EH (cell line): ENCODE results near the gene NGEF.

Source experiments
- DNase-seq: peaks from one replicate; pipeline ENCODE4 v3.0.0-alpha.2; 2015; ENCODE audit warnings: low read depth

The NGEF gene

DNA sequence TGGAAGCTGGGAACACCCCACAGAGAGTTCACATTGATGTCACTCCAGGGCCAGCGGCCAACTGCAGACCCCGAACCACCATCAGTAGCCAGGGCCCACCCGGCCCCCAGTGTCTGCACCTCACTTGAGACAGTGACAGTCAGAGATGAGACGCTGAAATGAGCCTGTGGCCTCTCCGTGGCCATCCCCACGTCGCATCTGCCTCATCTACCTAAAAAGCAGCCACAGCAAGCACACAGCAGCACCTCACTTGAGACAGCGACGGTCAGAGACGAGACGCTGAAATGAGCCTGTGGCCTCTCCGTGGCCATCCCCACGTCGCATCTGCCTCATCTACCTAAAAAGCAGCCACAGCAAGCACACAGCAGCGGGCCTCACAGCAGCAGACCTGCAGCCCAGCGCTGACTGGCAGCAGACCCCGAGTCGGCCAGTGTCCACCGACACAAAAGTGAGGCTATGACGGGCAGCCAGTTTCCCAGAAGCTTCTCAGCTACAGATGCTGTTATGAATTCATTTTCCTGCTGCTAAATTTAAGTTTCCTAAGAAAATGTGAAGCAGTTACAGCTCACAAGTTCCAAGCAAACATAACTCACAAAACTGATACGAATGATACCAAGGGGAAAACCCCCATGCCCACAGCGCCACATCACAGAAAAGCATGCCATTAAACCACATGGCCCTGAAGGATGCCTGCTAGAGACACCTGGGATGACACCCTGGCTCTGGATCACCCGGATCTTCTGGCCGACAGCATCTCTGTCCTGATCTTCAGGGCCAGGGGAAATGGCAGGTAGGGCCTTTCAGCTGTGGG is 115.3 kb downstream of the NGEF start:
- no peak for DNase-seq

DNA sequence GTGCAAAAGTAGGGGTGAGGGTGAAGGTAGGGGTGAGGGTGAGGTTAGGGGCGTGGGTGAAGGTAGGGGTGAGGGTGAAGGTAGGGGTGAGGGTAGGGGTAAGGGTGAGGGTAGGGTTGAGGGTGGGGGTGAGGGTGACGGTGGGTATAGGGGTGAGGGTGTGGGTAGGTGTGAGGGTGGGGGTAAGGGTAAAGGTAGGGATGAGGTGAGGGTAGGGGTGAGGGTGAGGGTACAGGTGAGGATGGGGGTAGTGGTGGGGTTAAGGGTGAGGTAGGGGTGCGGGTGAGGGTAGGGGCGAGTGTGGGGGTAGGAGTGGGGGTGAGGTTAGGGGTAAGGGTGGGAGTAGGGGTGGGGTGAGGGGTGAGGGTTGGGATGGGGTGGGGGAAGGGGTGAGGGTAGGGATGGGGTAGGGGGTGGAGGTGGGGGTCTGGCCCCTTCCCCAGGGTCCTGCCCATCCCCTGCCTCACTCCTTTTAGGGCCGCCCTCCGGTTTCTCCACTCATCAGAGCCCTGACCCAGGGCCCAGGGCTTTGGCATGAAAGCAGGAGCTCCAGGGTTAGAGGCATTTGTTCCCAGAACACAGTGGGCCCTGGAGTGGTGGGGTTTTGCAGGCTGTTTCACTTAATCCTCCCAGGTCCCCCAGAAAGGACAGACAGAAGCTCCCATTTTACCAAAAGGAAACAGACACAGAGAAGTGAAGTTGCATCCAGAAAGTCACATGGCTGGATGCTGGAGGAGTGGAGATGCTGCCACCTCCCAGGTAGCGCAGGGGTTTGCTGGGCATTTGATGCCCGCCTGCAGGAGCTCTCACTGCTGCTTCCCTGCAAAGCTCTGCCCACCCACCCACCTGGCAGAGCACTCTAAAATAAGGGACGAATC is 116.1 kb downstream of the NGEF start:
- no peak for DNase-seq

DNA sequence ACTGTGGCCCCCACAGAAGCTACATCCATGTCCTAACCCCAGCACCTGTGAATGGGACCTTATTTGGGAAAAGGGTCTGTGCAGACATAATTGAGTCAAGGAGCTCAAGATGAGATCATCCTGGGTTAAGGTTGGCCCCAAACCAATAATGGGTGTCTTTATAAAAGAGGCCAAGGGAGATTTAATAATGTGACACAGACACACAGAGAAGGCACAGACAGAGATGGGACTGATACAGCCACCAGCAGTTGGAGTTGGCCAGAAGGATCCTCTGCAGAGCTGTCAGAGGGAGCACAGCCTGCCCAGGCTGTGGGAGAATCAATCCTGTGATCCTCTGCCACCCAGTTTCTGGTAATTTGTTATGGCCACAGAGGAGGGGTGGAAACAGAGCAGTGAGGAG is 116.9 kb downstream of the NGEF start:
- DNase-seq = no peak

DNA sequence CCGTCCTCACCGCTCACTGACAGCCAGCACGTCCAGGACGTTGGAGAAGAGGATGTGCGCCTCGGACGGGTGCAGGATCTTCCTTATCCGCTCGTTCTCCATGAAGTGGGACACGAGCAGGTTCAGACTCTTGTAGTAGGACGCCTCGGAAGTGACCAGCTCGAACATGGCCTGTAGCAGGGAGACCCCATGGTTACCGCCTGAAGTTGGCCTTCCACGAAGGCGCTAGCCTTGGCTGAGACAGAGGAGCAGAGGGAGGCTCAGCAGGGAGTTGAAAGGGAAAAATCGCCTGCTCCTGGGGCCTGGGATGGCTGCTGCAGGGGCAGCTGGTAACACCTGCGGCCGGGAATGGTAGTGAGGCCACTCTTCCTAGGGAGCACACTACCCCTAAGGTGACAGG is 118.3 kb downstream of the NGEF start:
- DNase-seq = no peak

DNA sequence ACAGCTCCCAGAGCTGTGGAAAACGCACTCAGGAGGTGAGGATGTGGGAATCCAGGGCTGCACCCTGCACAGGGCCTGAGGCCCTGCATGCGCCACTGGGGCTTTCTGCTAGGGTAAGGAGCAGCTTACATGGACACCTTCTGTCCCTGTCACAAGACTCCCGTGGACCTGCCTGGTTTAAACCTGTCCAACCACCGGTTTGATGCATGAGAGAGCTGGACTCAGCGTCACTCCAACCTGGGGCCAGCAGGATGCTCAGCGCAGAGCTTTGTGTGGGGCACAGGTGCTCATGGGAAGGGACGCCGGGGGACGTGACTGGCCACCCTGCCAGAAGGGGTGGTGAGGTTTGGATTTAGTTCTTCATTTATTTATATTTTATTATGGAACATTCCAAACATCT is 118.8 kb downstream of the NGEF start:
- DNase-seq = no peak

DNA sequence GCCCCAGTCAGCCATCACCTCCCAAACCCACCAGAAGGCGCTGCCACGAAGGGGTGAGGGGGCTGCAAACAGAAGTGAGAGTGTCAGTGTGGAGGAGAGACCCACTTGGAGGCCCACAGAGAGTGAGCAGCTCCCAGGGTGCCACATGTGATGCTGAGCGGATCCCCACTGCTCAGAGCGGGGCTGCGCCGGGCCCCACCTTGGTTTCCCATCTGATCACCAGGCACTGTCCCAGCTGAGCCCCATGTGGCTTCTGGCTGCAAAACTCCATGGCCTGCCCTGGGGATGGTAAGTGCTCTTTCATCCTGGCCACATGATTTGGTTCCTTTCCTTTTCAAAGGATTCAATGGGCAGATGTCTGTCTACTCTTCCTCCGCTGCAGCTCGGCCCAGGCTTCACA is 119.2 kb downstream of the NGEF start:
- no peak for DNase-seq

DNA sequence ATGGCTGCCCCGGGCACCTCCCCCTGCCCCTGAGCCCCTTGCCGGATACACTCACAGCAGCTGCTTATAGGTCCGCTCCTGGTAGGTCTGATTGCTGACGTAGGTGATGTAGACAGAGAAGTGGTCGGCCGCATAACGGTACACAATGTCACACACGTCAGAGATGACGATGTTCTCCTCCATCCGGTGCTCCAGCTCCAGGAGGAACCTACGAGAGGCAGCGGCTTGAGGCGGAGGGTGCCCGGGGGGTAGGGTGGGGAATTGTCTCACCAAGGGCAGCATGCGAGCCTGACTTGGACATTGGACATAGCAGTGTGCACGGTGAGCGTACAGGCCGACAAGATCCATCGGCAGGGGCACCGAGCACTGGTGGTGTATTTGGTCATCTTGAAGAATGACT is 120.2 kb downstream of the NGEF start:
- DNase-seq = no peak

DNA sequence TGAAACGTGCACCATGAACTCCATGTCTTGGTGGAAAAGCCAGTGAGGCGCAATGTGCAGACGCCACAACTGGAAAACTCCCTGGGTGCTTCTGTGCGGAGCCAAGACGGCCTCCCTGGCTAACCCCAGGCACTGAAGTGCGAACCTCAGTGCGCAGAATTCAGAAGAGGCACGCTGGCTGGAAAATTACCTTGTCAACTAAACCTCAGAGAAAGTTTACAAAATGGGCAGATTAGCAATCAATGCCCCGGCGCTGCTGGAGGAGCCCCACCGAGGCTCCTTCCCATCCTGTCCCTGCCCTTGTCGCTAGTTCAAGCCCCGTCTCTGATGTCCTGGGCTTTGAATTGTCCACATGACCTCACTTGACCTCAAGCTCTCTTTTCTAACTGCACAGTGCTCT is 120.8 kb downstream of the NGEF start:
- DNase-seq = no peak

DNA sequence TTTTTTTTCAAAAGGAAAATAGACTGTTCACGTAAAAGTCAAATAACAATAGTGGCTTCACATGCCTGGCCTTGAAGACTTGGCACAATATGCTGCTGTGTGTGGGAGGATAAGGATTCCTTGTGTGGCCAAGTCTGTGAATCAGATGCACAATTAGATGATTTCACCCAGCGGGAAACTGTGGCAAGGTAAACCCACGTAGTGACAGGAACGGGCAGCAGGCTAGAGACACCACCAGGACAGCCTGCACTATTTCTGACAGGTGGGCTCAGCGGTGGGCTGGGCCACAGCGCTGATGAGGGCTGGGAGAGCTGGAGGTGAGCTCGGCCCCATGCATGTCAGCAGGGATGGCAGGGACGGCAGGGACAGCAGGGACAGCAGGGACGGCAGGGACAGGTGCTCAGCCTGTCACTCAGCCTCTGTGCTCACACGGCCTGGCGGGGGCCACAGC is 121.4 kb downstream of the NGEF start:
- peak; percentile 37 for DNase-seq

DNA sequence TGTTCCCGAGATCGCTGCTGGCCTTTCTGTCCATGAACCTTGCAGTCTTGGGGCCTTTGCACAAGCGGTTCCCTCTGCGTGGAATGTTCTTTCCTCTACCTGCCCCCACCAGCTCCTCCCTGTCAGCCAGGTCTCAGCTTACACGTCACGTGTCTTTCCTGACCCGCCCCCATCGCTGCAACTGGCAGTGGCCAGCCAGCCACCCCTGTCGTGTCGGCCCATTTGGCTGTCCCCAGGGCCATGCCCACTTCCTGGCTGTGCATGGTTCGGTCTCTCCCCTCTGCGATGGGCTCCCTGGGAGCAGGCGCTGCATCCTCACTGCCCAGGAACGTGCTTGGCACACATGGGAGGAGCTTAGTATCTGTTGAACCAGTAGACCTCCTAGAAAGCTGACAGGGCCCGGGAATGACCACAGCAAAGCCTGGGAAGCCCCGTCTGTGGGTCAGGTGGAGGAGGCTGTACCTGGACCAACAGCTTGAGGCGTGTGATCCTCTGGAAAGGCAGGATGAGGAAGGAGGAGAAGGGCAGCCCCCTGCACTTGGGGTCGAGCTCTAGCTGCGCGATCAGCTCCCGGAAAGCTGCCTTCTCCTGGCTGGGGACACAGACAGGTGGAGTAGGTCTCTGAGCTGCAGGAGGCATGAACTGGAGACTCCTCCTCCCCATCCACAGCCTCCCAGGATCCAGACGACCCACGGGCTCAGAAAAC is 122.0 kb downstream of the NGEF start:
- DNase-seq = peak; percentile 79

DNA sequence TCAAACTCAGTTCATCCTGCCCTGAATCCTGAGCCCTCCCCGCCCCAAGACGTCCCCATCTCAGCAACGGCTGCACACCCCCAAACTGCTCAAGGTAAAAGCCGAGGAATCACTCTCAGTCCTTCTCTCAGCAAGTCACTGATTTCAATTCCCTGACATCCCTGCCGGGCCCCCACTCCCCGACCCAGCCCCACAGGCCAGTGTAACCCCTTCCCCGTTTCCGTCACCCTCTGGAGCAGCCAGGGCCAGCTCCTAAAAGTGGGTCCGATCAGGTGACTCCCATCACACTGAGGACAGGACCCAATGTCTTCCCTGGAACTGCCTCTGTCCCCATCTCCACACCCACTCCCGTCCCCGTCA is 122.5 kb downstream of the NGEF start:
- no peak for DNase-seq

DNA sequence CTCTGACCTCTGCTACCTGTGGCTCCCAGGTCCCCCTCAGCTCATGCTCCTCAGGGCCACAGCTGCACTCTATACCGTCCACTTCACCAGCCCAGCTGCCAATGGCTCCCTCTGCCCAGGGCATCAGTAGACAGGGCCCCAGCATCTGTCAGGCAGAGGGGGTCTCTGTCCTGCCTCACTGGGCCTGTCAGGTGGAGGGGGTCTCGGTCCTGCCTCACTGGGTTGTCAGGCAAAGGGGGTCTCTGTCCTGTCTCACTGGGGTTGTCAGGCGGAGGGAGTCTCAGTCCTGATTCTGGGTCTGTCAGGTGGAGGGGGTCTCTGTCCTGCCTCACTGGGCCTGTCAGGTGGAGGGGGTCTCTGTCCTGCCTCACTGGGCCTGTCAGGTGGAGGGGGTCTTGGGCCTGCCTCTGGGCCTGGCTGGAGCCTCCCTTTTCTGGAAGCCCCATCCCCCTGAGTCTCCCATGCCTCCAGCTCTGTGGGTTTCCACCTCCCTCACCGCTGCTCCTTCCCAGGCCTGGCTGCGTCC is 123.1 kb downstream of the NGEF start:
- no peak for DNase-seq

DNA sequence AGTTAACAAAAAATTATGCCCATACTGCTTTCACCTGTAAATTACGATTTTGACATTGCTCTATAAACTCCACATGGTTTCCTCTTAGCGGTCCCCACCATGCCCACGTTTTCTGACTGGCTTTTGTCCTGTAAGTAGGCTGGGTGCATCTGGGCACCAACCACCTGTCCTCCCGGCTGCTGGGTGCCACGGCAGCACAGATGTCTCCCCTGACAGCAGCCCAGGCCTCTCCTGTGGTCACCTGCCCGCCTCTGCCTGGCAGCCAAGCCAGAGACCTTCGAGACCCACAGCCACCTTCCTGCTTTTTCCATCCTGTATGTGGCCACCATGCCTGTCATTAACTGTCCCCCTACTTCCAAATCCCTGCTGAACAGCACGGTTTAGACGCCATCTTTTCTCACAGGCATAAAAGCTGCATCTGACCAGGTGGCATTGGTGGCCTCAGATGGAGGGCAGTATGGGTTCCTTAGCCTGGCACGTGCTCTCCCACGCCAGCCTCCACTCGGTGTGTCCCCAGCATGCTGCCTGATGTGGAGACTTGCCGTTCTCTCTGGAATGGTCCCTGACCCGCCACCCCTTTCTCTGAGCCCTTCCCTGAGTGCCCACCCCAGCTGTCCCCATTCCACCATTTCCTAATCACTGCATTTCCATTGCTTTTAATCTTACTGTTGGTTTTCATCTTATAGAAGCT is 124.1 kb downstream of the NGEF start:
- no peak for DNase-seq

DNA sequence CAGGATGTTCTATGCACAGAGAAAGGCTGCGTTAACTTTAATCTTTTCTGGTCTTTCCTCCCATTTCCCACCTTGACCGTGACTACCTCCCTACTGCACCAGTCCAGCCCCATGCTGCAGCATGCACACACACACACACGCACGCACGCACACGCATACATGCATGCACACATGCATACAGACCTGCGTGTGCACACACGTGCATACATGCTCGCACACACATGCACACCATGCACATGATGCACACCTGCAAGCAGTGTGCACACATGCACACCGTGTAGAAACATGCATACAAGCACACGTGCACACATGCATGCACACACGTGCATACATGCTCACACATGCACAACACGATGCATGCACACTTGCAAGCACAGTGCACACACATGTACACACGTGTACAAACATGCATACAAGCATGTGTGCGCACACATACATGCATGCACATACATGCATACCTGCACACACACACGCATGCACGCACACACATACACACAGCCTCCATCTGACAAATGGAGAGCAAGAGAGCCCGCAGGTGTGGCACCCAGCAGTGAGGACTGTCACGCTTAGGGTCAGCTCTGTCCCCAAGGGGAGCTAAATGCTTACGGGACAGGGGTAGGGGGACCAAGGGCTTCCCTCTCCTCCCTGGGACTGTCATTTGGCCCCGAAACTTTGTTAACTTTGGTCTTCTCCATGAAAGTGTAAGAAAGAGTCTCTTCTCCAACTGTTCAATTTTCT is 124.8 kb downstream of the NGEF start:
- DNase-seq = no peak

DNA sequence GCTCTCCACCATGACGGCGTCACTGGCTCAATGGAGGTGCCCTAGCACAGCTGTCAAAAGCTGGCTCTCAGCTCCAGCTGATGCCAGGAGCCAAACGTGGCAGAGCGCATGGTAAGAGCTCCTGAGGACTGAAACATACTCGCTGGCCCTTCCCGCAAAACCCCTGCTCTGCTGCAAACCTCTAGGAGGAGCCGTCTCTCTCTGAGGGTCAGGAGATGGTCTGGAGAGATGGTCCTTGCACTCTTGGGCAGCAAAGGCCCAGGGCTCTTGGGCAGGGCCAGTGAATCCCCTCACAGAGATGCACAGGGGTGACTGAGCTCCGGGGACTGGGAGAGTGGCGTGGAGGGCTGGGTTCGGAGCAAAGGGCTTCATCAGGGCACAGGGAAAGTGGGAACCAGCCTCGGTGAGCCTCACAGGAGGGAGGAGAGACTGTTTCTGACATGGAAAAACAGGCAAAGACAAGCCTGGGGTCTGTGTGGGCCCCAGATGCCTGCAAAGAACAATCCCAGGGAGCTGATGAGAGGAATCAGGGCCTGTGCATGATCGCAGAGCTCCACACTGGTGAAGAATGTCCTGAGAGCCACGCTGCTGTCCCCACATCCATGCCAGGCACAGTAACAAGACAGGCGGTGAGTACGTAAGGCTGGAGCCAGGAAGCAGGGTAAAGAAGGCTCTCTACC is 125.7 kb downstream of the NGEF start:
- DNase-seq = peak; percentile 22

DNA sequence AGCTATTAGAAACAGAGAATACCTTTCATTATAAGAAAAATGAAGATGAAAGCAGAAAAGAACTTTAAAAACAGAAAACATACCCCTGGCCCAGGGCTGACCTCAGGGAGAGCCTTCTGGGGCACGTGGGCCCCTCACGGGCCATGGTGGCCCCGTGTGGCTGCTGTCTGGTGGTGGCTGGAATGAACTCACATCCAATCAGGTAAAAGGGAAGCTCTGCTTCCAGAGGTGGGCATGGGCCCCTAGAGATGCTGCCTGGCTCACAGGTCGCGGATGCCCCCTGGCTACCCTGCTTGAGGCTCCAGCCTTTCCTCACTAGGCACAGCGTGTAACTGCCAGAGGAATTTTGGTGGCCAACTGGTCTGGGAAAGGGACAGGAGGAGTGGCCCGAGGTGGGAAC is 126.4 kb downstream of the NGEF start:
- DNase-seq = no peak

DNA sequence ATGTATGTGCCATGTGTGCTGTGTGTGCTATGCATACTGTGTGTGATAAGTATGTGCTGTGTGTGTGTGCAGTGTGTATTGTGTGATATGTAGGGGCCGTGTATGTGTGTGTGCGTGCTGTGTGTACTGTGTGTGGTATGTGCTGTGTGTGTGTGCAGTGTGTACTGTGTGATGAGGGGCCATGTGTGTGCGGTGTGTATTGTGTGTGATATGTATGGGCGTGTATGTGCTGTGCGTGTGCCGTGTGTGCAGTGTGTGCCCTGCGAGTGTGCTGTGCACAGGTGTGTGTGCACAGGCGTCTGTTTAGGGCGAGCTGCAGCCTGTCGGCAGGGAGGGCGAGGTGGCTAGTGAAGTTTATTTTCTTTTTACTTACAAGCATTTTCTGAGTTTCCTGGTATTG is 126.9 kb downstream of the NGEF start:
- no peak for DNase-seq

DNA sequence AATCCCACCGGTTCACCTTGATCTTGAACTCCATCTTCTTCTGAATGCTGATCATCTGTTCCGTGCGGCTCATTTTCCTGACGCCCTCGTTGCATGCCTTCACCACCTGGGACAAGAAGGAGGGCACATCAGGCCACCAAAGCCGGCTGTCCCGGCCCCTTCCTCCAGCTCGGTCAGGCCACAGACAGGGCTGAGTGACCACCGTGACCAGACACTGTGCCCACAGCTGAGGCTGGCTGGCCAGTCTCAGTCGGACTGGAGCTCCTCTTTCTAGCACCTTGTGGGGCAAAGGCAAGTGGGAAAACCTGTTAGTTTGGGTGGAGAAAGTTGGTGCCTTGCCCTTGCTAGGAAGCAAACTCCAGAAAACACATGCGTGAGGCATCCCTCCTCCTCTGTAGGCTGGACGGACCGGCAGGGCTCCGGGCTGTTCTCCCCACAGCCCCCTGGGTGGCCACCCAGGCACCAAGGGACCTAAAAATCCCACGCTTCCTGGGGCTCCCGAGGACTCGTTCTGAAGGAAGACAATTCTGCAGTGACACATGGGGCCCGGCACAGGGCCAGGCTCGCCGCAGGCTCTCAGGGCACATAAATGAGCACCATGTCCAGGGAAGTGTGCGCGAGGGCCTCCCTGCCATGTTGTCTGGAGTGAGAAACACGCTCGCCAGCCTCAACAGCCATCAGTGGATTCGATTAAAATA is 127.6 kb downstream of the NGEF start:
- DNase-seq = peak; percentile 23

DNA sequence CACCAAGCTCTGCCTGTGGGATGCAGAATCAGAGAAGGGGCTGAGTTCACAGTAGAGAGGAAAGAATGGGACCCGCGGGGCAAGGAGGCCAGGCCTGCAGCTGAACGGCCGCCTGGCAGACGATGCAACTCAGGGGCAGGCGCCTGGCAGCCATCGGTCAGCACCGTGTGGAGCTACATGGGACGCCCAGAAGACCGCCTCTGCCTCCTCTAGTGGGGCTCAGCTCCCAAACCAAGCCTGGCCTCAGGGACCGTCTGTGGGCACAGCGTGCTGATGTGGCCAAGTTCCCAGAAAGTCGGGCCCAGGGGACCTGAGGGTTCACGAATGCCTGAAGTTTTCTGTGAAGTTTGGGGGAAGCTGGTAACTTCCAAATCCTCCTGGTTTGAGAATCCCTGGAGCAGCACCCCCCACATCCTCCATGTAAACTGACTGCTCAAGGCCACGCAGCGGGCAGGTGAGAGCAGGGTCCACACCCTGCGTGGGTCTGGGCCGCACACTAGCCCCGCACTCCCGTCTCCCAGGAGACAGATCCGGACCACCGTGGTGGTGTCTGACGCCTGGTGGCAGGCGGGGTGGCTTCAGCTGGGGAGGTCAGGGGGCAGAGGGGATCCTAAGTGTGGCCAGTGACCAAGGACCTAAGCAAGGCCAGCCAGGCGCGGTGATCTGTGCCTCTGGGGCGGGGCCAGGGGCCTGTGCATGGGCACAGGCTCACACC is 128.3 kb downstream of the NGEF start:
- no peak for DNase-seq
